Activated naive CD8-positive, alpha-beta T cell treated with anti-CD3 and anti-CD28 coated beads, Interleukin-2, amount 50 U/mL, for 16 hours (primary cell): Measurements from ENCODE around the gene PLEKHA7.

ENCODE experiments used
- DNase-seq: peaks from one replicate; pipeline ENCODE4 v3.0.0-alpha.2; 2020; ENCODE audit warnings: low read depth, low spot score

The PLEKHA7 gene

GRCh38 chr11:16790486-16791190 is 223.6 kb downstream of the PLEKHA7 start:
- no peak for DNase-seq

GRCh38 chr11:16789560-16790485 is 224.4 kb downstream of the PLEKHA7 start:
- no peak for DNase-seq

- DNase-seq: no peak
Measured at GRCh38 chr11:16789063-16789420, 225.2 kb downstream of the PLEKHA7 start.

GRCh38 chr11:16788141-16789062 is 225.8 kb downstream of the PLEKHA7 start:
- DNase-seq: no peak

GRCh38 chr11:16787035-16787742 is 227.0 kb downstream of the PLEKHA7 start:
- no peak for DNase-seq

GRCh38 chr11:16786131-16786530 is 228.1 kb downstream of the PLEKHA7 start:
- DNase-seq: no peak

GRCh38 chr11:16785520-16786128 is 228.6 kb downstream of the PLEKHA7 start:
- DNase-seq: no peak

- no peak for DNase-seq
Measured at GRCh38 chr11:16784666-16785065, 229.5 kb downstream of the PLEKHA7 start.

- no peak for DNase-seq
Measured at GRCh38 chr11:16784097-16784496, 230.1 kb downstream of the PLEKHA7 start.

GRCh38 chr11:16783321-16783801 is 230.9 kb downstream of the PLEKHA7 start:
- DNase-seq: no peak

GRCh38 chr11:16781936-16782919 is 232.0 kb downstream of the PLEKHA7 start:
- DNase-seq: no peak

- no peak for DNase-seq
Measured at GRCh38 chr11:16780698-16781550, 233.3 kb downstream of the PLEKHA7 start.

GRCh38 chr11:16780146-16780545 is 234.1 kb downstream of the PLEKHA7 start:
- no peak for DNase-seq

GRCh38 chr11:16779436-16779835 is 234.8 kb downstream of the PLEKHA7 start:
- DNase-seq: no peak

GRCh38 chr11:16778876-16779275 is 235.3 kb downstream of the PLEKHA7 start:
- no peak for DNase-seq

- no peak for DNase-seq
Measured at GRCh38 chr11:16778286-16778685, 235.9 kb downstream of the PLEKHA7 start.

- DNase-seq: no peak
Measured at GRCh38 chr11:16777613-16777975, 236.6 kb downstream of the PLEKHA7 start.
